ENCODE measurements around the gene MAP3K6.

DNA sequence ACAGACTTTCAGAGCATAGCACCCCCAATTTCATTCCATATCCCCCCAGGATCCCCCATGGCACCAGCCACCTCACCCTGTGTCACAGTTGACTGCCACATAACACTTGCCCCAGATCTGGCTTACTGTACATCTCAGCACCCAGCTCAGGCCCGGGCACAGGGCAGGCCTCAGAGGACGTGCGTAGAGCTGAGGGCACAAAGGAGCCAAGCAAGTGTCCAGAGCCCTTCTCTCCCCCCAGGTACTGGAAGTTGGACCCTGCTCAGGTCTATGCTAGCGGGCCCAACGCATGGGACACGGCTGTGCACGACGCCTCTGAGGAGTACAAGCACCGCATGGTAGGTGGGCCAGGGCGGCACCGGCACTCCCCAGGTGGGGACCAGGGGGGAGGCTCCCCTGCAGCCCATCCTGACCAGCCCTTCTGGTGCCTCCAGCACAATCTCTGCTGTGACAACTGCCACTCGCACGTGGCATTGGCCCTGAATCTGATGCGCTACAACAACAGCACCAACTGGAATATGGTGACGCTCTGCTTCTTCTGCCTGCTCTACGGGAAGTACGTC lies 33.0 kb downstream of the MAP3K6 start:
- TF ChIP-seq EZH2 (optimal IDR thresholded peaks at IDR 0.05; ENCODE audit: low read depth, low read length), result no peak
- TF ChIP-seq, protein P1, sequence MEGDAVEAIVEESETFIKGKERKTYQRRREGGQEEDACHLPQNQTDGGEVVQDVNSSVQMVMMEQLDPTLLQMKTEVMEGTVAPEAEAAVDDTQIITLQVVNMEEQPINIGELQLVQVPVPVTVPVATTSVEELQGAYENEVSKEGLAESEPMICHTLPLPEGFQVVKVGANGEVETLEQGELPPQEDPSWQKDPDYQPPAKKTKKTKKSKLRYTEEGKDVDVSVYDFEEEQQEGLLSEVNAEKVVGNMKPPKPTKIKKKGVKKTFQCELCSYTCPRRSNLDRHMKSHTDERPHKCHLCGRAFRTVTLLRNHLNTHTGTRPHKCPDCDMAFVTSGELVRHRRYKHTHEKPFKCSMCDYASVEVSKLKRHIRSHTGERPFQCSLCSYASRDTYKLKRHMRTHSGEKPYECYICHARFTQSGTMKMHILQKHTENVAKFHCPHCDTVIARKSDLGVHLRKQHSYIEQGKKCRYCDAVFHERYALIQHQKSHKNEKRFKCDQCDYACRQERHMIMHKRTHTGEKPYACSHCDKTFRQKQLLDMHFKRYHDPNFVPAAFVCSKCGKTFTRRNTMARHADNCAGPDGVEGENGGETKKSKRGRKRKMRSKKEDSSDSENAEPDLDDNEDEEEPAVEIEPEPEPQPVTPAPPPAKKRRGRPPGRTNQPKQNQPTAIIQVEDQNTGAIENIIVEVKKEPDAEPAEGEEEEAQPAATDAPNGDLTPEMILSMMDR (IDR thresholded peaks at IDR 0.05; ENCODE audit: low read length), result no peak

Data from MM.1S (cell line).